LoVo (cell line): ENCODE results near the gene SNX33.

Experiments used
- DNase-seq: peaks from one replicate; pipeline ENCODE4 v3.0.0-alpha.2; 2016; ENCODE audit warnings: low spot score

SNX33 gene

DNA sequence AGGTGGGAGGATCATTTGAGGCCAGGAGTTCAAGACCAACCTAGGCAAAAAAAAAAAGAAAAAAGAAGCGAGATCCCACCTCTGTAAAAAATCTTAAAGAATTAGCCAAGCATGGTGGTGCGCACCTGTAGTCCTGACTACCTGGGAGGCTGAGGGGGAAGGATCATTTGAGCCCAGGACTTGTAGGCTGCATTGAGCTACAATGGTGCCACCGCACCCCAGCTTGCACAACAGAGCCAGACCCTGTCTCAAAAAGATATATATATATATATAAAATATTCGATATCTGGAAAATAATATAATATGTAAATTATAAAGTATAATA, 6.6 kb upstream of the SNX33 start:
- DNase-seq, result no peak

DNA sequence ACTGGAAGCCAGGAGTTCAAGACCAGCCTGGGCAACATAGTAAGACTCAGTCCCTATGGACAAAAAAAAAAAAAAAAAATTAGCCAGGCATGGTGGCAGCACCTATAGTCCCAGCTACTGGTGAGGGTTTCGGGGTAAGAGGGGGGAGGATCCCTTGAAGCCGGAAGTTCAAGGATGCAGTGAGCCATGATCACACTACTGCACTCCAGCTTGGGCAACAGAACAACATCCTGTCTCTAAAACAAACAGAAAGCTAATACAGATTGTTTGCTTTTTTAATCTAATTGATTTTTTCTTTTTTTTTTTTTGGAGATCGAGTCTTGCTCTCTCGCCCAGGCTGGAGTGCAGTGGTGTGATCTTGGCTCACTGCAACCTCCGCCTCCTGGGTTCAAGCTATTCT, 6.1 kb upstream of the SNX33 start:
- no peak for DNase-seq

DNA sequence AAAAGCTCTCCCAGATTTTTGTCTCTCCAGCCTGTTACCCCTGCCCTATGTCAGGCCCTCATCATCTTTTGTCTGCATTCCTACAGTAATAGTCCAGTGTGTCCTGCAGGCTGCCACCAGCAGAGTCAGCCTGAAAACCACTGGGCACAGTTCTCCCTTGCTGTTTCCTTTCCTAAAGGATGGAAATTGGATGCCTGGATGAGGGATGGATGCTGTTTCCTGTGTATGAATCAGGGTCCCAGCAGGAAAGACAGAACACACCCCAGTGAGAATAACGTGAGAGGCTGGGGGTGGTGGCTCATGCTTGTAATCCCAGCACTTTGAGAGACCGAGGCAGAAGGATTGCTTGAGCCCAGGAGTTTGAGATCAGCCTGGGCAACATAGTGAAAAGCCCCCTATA, 3.3 kb upstream of the SNX33 start:
- DNase-seq, result no peak

DNA sequence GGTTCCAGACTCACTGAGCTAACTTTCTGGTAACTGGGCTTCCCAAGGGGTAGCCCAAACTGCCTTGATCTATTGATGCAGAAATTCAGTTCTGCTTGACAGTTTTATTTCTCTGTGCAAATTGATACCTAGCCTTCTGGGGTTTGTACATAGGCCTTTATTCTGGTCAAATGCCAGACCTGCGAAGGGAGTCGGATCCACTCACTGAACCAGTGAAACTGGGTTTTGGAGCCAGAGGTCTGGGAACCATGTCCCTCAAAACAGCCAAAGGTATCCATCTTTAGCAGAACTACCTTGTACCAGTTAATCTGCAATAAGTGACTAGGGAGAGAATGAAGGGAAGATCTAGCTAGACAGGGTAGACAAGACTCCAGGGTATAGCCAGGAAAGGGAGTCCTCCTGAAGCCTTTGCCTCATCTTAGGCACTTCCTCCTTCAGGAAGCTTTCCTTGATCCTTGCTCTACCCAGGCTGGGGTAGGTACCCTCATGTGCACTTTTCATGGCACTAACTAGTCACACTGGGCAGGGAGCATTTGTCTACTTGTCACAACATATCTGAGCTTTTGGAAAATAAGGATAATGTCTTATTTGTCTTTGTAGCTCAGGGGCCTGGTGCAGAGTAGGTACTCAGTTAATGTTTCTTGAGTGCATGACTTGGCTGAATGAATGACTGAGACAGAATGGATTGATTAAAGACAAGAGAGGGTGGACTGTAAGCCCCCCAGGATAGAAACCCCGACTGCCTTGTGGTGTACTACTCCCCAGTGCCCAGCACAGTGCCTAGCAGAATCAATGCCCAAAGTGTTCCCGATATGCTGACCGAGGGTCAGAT, 1.4 kb upstream of the SNX33 start:
- no peak for DNase-seq

DNA sequence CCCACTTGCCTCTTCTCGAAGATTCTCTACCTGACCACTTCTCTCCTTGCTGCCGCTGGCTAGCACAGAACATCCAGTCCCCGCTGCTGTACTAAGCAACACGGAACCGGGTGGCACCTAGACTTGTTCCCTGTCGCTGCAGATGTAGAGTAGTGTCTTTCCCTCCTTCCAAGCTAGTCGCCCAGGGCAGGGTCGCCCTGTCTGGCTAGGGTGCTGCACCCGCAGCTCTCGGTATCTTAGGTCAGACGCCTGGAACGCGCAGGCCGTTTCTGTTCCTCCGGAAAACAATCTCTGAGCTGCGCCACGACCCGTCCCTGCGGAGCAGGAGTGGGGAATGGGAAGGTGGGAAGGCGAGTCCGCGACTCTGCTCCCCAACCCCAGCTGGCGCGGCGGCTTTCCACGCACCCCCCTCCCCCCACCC, 758 bp upstream of the SNX33 start:
- no peak for DNase-seq

DNA sequence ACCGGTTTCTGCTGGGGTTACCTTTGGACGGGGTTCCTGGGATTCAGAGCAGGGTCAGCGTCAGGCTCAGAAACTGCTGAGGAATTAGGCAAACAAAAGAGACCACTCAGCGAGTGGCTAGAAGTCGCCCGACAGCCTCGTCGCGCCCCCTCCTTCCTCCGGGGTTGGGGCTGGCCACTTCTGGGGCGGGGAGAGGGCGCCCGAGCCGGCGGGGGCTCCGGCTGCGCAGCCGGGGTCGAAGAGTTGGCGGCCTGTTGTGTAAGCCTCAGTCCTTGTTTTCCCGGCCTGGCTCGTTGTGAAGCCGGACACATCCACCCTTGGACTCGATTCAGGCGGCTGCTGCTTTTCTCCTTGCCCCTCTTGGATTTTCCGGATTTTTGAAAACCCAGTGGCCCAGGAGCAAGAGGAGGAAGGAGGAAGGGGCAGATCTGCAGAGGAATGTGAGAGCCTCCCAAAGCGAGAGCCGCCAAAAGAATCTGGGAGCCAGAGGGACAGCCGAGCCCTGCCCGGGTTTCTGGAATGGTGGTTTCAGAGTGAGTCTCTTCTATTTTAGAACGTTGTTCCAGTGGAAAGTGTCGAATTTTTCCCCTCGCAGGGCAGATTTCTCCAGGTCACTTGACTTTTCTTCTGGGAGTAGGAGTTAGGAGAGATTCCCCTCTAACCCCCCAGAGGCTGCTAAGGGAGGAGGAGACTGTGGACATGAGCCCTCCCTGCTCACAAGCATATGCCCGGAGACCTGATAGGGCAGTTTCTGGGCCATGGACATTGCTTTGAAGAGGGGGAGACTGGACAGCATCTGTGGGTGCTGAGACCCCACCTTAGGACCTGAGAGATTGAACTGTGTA, 666 bp downstream of the SNX33 start:
- no peak for DNase-seq

DNA sequence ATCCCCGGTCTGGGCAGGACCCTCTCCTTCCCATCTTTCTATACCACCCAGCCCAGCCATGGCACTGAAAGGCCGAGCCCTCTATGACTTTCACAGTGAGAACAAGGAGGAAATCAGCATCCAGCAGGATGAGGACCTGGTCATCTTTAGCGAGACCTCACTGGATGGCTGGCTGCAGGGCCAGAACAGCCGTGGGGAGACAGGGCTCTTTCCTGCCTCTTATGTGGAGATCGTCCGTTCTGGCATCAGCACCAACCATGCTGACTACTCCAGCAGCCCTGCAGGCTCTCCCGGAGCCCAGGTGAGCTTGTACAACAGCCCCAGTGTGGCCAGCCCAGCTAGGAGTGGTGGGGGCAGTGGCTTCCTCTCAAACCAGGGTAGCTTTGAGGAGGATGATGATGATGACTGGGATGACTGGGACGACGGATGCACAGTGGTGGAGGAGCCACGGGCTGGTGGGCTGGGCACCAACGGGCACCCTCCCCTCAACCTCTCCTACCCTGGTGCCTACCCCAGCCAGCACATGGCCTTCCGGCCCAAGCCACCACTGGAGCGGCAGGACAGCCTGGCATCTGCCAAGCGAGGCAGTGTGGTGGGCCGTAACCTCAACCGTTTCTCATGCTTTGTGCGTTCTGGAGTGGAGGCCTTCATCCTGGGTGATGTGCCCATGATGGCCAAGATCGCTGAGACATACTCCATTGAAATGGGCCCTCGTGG, 1.5 kb downstream of the SNX33 start:
- DNase-seq, result no peak

DNA sequence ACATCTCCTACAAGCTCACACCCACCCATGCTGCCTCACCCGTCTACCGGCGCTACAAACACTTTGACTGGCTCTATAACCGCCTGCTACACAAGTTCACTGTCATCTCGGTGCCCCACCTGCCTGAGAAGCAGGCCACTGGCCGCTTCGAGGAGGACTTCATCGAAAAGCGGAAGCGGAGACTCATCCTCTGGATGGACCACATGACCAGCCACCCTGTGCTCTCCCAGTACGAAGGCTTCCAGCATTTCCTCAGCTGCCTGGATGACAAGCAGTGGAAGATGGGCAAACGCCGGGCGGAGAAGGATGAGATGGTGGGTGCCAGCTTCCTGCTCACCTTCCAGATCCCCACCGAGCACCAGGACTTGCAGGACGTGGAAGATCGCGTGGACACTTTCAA, 2.1 kb downstream of the SNX33 start:
- DNase-seq, result no peak

DNA sequence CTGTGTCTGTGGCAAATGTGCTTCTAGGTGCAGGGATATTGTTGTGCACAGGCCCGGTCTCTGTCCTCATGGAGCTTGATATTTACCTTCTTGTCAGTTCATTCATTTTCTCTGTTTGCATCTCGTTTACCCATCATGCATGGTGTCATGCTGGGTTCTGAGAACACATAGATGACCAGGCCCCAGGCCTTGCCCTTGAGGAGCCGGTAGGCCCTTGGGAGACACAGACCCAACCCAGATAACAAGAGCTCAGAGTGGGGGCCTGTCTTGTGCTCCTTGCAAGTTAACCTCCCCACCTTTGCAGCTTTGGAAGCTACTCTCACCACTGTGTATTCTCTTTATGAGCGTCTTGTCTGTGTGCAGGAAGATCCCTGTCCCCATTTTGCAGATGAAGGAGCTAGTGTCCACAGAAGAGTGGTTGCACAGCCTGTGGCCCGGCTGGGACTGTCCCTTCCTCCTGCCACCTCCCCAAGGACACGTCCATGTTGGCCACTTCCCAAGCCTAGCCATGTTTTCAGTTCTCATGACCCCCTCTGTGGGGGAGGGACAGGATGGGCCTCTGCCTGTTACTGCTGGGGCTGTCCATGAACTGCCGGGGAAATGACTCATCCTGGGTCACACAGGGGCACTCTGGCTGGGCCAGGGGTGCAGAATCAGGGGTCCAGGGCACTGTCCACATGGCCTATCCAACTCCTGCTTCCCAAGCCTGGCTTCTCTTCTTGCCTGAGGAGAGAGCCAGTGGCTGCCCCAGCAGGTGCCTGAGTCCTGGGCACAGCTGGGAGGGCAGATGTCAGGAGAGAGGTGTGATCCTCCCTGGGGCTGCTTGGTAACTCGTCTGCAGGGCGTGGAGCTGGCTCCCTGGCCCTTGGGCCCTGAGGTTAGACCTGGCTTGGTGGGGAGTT, 3.4 kb downstream of the SNX33 start:
- DNase-seq, result no peak

DNA sequence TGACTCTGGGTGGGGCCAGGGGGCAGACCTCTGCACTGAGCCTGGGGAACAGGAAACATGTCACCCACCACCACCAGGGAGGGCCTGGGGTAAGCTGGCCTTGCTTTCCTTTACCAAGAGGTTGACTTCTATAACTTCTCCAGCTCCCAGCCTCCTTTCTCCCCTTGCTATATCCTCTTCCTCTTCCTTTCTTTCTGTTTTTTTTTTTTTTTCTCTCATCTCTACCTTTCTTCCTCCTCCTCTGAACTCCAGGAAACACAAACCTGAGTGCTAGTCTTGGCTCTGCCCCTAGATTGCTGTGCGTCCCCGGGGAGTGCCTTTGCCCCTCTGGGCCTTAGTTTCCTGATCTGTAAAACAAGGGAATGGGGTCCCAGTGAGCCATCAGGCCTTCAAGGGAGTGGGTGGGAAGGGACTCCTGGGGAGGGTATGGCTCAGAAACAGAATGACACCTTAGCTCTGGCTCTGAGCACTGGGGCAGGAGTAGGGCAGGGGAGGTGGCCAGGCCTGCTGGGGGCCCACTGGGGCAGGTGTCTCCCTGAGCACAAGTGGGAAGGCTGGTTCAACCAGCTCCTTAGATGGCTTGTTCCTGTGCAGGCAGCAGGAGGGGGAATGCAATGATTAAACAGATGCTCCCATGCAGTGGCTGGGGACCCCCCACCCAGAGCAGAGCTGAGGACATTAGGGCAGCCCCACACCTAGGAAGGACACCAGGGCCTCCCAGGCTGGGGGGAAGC, 4.3 kb downstream of the SNX33 start:
- DNase-seq, result no peak

DNA sequence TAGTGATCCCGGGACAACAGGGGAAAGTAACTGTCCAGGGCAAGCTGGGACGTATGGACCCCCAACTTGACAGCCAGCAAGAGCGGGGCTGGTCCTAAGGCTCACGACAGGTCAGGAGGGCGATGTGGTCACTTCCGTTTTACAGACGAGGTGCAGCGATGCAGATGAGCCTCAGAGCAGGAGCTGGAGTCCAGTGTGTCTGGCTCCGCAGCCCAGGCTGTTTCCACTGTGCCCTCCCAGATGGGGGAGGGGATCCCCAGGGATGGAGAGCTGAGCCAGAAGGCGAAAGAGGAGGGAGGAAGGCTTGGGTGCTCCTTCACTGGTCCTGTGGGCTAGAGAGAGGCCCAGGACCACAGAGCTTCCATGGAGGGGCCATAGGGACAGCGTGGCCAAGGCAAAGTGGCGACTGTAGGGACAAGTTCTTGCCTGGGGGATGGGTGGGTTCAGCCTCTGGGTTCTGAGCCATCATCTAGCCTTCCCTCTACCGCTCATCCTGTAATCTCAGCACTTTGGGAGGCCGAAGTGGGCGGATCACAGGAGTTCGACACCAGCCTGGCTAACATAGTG, 5.7 kb downstream of the SNX33 start:
- no peak for DNase-seq

DNA sequence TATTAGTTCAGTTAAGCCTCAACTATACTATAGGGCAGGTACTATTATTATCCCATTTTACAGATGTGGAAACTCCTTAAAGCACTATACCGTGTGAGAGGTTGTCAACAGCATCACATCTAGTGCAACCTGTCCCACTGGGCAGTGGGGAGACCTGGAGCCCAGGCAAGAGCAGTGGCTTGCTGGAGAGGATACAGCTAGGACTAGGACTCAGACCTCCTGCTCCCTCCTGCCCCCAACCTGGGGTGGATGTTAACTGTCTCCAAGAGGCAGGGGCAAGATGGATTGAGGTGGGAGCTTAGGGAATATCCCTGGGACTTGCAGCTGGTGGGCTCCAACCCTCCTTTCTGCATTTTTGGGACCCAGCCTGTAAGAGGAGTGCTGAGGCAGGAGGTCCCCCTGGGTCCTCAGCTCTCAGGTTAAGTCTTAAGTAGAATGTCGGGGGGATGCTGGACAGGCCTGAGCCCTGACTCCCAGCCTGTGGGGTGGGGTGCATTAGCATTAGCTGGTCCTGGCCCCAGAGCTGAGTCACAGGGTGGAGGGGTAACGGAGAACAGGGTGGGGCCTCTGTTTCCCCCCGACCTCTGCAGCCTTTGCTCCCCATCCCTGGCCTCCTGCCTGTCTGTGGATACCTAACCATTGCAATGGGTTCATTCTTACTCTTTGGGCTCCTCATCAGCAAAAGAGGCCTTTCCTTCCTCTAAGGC, 6.6 kb downstream of the SNX33 start:
- DNase-seq, result no peak

DNA sequence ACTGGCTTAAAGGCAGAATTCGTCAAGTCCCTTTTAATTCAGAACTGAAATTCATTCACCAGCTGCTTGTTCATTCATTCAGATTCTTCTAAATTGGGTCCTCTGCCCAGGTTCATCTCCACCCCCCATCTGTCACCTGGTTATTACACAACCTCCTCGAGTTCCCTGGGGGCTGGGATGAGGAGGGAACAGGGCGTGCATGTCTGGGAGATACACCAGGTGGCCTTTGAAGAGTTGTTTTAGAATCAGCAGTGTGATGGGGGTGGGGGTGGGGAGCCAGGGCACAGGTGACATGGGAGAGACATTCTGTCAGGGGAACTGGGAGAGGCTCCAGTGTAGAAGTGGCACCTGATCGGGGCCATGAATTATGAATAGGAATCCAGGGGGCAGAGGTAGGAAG, 8.2 kb downstream of the SNX33 start:
- no peak for DNase-seq

DNA sequence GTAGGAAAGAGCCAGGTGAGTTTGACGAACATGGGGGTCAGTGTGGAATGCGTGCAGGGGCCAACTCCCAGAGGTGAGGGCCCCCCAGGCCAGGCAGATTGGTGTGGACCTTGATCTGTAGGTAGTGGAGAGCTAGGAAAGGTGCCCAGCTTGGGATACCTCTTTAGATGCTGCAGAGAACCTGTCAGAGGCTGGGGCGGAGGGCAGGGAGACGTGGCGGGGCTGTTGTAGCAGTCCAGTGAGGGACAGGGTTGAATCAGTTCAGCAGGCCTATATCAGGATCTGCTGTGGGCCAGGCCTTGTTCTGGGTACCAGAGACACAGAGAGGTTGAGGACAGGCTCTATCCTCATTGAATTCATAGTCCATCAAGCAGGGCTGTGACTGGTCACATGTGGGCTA, 8.6 kb downstream of the SNX33 start:
- no peak for DNase-seq

DNA sequence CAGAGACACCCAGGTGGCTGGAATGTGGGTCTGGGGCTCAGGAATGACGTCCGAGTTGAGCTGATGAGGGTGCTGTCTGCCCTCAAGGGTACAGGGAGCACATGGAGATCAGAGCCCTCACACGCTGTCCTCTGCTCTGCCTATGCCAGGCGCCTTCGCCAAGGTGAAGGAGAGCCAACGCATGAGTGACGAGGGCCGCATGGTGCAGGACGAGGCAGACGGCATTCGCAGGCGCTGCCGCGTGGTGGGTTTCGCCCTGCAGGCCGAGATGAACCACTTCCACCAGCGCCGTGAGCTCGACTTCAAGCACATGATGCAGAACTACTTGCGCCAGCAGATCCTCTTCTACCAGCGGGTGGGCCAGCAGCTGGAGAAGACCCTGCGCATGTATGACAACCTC, 9.1 kb downstream of the SNX33 start:
- no peak for DNase-seq

DNA sequence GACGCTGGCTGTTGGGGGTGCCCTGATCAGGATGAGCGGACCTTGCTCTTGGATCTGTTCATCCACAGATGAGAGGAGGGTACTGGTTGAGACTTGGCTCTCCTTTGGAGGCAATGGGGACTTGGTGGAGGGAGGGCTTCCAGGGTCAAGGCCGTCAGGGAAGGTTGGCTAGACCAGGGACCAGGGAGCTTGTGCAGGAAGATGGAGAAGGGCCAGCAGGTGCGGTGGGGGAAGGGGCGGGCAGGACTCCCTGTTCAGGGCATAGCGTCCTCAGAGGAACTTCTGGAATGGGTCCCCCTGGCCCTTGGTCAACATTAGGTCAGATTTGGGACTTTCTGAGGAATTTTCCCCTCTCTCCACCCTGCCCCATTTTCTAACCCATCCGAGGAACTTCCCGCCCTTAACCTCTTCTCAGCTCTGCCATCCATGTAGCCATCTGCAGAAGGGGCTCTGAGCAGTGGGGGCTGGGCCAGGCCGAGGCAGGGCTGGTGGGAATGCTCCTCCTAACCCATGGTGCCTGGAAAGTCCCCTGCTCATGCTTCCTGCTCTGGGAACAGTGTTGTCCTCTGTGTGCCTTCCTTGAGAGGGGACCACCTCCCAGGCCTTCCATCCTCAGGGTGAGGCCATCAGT, 11.5 kb downstream of the SNX33 start:
- DNase-seq, result no peak

DNA sequence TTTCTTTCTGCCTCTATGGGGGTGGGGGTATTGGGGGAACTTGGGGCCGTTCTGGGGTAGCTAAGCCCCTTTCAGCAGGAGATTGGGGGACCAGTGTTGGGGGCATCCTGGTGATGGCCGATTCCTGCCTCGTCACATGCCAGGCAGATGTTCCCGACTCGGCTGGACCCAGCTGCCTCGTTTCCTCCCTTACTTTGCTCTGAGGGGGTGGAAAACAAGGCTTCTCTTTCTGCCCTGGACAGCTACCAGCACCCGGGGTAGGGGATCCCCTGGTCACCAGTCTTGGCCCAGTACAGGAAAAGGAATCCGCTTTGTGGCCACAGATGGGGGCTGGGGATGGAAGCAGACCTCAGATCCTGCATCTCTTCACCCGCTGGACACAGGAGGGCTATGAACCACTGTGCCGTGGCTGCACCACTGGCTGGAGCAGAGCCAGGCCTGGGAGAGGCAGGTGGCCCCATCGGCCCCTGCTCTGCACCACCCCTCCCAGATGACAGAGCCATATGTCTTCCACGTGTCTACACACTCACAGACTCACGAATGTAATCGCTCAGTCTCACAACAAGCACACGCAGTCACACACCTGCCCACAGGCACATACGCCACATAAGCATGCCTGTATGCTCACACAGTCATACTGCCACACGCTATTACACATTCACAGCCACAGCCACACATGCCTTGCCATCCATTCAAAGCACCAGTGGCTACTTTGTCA, 12.4 kb downstream of the SNX33 start:
- no peak for DNase-seq

DNA sequence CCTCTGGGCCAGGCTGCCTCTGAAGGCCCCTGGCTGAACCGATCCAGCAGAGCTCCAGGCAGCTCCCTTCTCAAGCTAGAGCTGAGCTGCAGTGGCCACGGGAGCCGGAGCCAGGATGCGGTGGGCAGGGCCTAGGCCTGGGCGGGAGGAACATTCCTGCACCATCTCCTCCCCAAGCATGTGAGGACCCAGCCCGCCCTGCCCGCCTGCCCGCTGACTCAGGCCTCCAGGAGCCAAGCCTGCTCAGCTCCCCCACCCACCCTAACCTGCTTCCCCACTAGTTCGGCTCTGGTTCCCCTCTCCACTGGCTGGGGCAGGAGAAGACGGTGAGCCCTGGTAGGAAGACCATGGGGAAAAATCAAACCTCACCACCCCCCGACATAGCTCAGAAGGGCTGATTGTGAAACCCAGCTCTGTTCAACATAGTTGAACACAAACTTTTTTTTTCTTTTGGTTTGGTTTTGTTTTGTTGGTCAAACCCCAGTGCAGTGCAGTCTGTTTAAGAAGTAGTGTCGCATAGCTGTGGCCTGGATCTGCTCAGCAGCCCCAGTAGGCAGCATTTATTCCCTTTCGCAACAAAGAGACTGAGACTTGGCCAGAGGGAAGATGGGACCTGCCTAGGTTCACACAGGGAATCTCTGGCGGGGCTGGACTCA, 13.5 kb downstream of the SNX33 start:
- peak; percentile 45 for DNase-seq

DNA sequence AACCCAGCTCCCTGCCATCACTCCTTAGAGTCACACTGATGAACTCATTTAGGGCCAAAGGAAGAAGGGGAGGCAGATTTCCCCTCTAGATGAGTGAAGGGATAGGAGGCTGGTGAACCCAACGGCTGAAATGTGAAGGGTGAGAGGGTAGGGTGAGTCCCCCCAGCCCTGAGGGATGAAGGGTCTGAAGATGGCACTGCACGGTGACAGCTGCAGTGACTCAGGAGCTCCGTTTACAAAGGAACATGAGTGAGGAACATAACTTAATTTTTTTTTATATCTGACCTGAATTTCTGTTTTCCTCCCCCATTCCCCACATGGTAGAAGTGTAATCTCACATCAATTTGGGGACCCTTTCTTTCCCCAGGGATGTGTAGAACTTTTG, 14.0 kb downstream of the SNX33 start:
- no peak for DNase-seq
